Measurements from ENCODE around the gene TRMU. TPM values are rescaled to one million over a fixed set of nuclear protein-coding genes. Genes with fewer than 3 reads are reported as not detected.

Gene TRMU
- total RNA-seq, 4 donors from 2014 or later: 19.3 to 62.8 (median 32.8) TPM

GRCh38 chr22:46376111-46376510 lies 40.6 kb downstream of the TRMU start:
- TF ChIP-seq CTCF (IDR thresholded peaks at IDR 0.05): no peak
- ATAC-seq (ENCODE audit: low FRiP score) (no peak), DNase-seq (ENCODE audit: low spot score) (no peak)

DNA sequence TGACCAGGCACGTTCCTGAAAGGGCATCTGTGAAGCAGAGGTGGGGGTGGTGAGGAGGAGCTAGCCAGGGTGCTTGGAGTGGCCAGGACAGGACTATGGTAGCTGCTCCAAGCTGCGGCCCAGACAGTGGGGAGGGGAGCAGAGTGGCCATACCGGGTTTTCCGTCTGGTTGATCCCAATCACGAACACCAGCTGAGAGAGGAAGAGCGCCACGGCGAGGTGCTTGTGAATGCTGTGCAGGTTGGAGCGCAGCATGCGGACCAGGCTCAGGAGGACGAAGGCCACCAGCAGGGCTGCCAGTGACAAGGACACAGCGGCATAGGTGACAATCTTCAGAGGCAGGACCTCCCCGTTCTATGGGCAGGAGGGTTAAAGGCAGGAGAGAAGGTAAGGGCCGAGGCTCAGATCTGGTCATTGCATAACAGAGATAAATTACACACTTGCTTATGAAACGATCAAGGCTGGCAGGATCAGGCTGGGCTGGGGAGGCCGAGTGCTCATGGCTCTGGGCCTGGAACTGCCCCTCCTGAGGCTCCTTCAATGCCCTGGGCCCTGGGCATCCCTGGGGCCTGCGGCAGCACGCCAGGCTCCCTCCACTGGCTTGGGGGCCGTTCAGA lies 41.5 kb downstream of the TRMU start:
- TF ChIP-seq CTCF (IDR thresholded peaks at IDR 0.05): no peak
- DNase-seq (ENCODE audit: low spot score) (no peak), ATAC-seq (ENCODE audit: low FRiP score) (no peak)

- TF ChIP-seq CTCF (IDR thresholded peaks at IDR 0.05): no peak
- ATAC-seq (ENCODE audit: low FRiP score) (no peak), DNase-seq (ENCODE audit: low spot score) (no peak)
Observed at GRCh38 chr22:46377525-46378425, 42.3 kb downstream of the TRMU start.

DNA sequence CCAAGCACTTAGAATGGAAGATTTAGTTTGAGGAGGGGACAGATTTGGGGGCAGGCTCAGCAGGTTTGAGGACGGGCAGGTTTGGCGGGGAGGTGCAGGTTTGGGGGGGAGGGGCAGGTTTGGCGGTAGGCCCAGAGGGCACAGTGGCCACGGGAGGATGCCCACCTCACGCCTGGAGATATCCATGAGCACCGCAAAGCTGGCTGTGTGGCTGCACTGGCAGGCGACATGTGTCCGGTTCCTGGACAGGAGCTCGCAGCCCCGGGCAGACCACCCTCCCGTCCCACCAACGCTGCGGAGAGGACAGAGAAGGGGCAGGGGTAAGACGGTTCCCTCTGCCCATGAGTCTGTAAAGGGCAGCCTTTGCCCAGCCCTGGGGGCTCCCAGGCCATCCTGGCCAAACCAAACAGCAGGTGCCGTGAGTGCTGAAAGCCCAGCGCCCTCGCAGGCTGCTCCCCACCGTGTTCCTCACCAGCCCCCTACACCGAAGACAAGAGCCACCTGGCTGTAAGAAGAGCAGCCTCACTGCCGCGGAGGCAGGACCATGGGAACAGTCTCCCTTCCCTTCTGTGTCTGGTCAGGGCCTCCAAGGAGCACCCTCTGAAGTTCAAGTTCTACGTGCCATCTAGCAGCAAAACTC lies 43.0 kb downstream of the TRMU start:
- DNase-seq (ENCODE audit: low spot score) (no peak), ATAC-seq (ENCODE audit: low FRiP score) (no peak)
- TF ChIP-seq CTCF (IDR thresholded peaks at IDR 0.05): no peak

DNA sequence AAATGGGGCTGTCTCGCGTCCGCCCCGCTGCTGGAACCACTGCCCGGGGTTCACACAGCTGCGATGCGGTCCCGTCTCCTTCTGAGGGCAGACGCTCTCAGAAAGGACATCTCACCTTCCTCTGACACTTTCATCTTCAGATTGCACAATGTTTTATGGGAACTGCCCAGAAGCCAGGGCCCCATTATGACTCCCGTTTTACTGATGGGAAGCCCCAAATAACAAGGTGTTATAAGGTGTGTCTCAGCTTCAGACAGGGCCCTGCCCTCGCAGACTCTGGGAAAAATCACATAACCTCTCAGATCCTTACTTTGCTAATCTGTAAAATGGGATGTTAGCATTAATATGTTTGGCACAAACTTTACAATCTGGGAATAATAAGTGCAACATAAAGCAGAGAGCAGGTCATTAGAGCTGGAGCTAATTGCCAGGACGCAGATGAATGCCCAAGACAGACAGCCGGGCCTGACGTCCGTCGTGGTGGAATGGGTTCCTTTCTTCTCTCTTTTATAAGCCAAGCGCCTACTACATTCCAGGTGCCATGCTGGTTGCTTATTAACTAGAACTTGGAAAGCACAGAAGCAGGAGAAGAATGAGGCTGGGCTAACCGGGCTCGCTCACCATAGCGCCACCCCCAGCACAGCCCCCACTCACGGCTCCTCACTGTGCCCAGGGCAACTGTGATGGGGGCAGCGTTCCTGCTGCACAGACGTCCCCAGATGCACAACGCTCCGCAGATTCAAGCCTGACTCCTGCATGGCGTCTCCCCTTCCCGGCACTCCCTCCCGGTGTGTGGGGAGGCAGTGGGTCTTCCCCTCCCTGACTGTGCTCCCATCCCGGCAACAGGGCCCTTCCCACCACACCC lies 43.8 kb downstream of the TRMU start:
- no peak for TF ChIP-seq CTCF (IDR thresholded peaks at IDR 0.05)
- DNase-seq (ENCODE audit: low spot score) (no peak), ATAC-seq (ENCODE audit: low FRiP score) (no peak)

DNA sequence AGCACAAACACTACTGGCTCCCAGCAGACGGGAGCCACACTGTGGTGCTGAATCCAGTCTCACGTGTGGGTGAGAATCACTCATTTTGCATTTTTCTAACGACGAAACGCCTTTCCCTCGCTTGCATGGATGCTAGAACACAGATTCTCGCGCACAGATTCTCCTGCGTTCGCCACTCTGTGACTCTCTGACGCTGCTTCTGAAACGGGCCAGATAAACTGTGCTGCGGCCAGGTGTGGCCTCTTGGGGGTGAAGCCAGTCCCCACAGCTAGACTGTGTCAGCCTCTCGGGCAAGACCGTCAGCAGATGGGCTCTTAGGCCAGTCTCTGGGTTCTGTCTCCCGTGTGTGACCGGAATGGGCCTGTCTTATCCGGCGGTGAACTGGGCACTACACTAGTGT lies 44.6 kb downstream of the TRMU start:
- TF ChIP-seq CTCF (IDR thresholded peaks at IDR 0.05): no peak
- ATAC-seq (ENCODE audit: low FRiP score) (no peak), DNase-seq (ENCODE audit: low spot score) (no peak)

Measured in omental fat pad (tissue), 4 donors.